GM10266 (cell line): ENCODE results near the gene SMIM36.
"Not testable (repeated sequence)": the region's sequence is repeated elsewhere in the genome, so short reads cannot be mapped to it uniquely, and the experiment has no call there.

ENCODE experiments used
- DNase-seq: peaks from one replicate; pipeline ENCODE4 v3.0.0; 2012; ENCODE audit errors: extremely low spot score
- CTCF ChIP-seq: IDR thresholded peaks from 2 replicates; pipeline ENCODE4 v1.5.1; 2012; ENCODE audit warnings: mild to moderate bottlenecking, low read depth; ENCODE audit not compliant: control insufficient read depth, insufficient read depth; ENCODE audit errors: missing control alignments

Gene SMIM36

DNA sequence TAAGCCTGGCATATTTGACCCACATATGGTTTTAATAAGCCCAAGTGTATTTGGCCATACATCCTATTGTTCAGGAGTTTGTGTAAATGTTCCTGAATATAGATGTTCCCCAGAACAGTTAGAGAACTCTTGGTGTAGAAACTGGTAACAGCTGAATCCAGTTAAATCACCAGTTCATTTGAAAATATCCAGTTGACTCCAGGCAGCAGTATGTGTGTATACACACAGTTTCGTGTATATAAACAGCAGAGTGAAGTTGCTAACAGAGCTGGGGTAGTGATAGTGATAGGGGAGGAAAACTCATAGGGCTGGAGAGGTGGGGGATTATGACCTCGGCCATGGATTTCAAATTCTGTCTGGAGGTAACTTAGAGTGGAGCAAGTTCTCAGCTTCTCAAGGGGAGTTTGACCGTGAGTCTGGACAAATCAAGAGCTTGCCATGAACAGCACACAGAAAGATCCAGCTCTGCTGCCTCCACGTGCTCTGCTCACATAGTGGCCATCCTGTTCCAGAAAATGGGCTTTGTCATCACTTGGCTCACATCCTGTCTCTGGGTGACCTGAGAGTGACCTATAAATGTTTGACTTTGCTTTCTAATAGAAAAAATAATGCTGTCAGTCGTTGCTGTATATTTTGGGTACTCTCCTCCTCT, 59.0 kb downstream of the SMIM36 start:
- no peak for TF ChIP-seq CTCF
- DNase-seq, result no peak

- TF ChIP-seq CTCF, result no peak
- DNase-seq, result no peak
Observed at GRCh38 chr17:55451758-55452138, 59.5 kb downstream of the SMIM36 start.

DNA sequence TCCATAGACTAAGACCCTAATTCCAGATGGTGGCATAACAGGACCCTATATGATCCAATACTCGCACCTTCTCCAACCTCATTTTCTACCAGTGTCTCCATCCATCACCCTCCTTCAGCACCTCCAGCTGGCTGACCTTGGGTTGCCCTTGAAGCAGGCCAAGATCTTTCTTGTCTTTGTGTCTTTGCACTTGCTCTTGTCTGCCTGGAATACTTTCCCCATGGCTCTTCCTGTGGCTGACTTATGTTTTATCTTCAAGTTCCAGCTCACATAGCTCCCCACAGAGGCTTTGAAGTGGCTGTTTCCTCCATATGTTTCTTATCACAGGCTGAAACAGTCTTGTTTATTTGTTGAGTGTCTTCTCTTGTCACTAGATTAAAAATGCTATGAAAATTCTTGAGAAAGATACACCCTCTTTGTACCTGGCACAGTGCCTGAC, 60.0 kb downstream of the SMIM36 start:
- DNase-seq, result no peak

DNA sequence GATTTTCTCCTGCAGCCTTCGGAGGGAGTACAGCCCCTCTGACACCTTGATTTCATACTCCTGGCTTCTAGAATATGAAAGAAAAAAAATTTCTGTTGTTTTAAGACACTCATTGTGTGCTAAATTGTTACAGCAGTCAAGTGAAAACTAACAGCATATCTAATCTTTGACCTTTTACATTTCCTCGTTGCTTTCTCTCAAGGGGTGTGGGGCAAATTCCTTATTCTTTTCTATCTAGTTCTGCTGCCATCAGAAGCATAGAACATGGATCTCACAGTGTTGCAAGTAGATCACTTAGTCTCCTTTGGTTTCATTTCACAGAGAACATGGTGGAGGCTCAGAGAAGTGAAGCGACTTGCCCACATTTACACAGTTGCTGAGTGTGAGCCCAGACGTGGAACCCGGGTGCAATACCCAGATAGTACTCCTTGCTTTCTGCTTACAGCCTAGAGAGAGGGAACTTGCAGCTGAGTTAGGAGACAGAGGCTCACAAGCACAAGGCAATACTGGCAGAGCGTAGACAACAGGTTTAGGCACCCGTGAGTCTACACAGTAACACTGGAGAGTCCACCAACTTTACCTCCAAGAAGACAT, 60.9 kb downstream of the SMIM36 start:
- DNase-seq, result no peak
- TF ChIP-seq CTCF, result no peak

More for the DNA sequence above, 60.0 kb downstream of the SMIM36 start:
- no peak for TF ChIP-seq CTCF

DNA sequence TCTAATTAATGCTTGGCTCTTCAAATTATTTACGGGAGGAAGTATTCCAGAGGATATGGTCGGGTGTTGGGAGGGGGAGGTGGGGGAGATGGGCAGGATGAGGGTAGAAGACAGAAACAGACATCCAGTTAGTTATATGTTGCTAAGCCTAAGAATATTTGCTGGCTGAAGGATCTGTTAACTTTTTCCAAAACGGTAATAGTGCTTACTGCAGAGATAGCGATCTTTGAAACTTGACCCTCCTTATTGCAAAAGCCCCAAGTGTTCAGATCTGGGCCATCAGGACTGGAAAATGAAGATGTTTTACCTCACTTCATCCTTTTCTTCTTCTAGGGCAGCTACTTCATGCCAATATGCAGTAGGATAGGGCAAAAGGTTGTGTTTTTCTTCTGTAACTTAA, 62.6 kb downstream of the SMIM36 start:
- DNase-seq, result no peak
- no peak for TF ChIP-seq CTCF

GRCh38 chr17:55446581-55447205, 64.6 kb downstream of the SMIM36 start:
- DNase-seq, result no peak

GRCh38 chr17:55446004-55446403, 65.2 kb downstream of the SMIM36 start:
- DNase-seq, result not testable (repeated sequence)

More at GRCh38 chr17:55446581-55447205, 64.6 kb downstream of the SMIM36 start:
- TF ChIP-seq CTCF, result no peak
